HG02870 (cell line): Measurements from ENCODE around the gene ZNF750.

Experiments
- ATAC-seq: cut with Tn5 transposase; IDR thresholded peaks from one replicate; pipeline ENCODE4 v1.9.1; 2021; ENCODE audit warnings: mild to moderate bottlenecking, moderate library complexity; ENCODE audit not compliant: unreplicated experiment

Gene ZNF750

GRCh38 chr17:82836823-82837357 lies 2.9 kb downstream of the ZNF750 start:
- ATAC-seq, result no peak

- ATAC-seq, result no peak
Observed at GRCh38 chr17:82835766-82836512, 3.9 kb downstream of the ZNF750 start.

- no peak for ATAC-seq
Observed at GRCh38 chr17:82835122-82835521, 4.7 kb downstream of the ZNF750 start.

GRCh38 chr17:82832881-82833475 lies 6.8 kb downstream of the ZNF750 start:
- ATAC-seq, result no peak

GRCh38 chr17:82832411-82832810 lies 7.4 kb downstream of the ZNF750 start:
- no peak for ATAC-seq

GRCh38 chr17:82831818-82832200 lies 8.0 kb downstream of the ZNF750 start:
- no peak for ATAC-seq

- ATAC-seq, result no peak
Observed at GRCh38 chr17:82831041-82831817, 8.6 kb downstream of the ZNF750 start.

GRCh38 chr17:82830249-82830661 lies 9.6 kb downstream of the ZNF750 start:
- ATAC-seq, result no peak

GRCh38 chr17:82828875-82829487 lies 10.8 kb downstream of the ZNF750 start:
- no peak for ATAC-seq

GRCh38 chr17:82826956-82827355 lies 12.9 kb downstream of the ZNF750 start:
- no peak for ATAC-seq

GRCh38 chr17:82826211-82826610 lies 13.6 kb downstream of the ZNF750 start:
- ATAC-seq, result no peak

- ATAC-seq, result no peak
Observed at GRCh38 chr17:82825540-82826124, 14.2 kb downstream of the ZNF750 start.

GRCh38 chr17:82823004-82823403 lies 16.8 kb downstream of the ZNF750 start:
- ATAC-seq, result no peak

GRCh38 chr17:82822281-82822680 lies 17.5 kb downstream of the ZNF750 start:
- ATAC-seq, result no peak

GRCh38 chr17:82821554-82821953 lies 18.3 kb downstream of the ZNF750 start:
- ATAC-seq, result no peak

GRCh38 chr17:82820278-82821251 lies 19.3 kb downstream of the ZNF750 start:
- no peak for ATAC-seq

GRCh38 chr17:82817947-82818346 lies 21.9 kb downstream of the ZNF750 start:
- no peak for ATAC-seq

- no peak for ATAC-seq
Observed at GRCh38 chr17:82816358-82816757, 23.5 kb downstream of the ZNF750 start.

GRCh38 chr17:82815790-82816305 lies 24.0 kb downstream of the ZNF750 start:
- ATAC-seq, result no peak
